ENCODE data around the gene PBLD. TPM values are rescaled to one million over a fixed set of nuclear protein-coding genes. Genes with fewer than 3 reads are reported as not detected.
"Not testable (repeated sequence)": the region's sequence is repeated elsewhere in the genome, so short reads cannot be mapped to it uniquely, and the experiment has no call there.

Gene PBLD
- total RNA-seq, 1 donor from 2014 or later: 1.1 TPM

DNA sequence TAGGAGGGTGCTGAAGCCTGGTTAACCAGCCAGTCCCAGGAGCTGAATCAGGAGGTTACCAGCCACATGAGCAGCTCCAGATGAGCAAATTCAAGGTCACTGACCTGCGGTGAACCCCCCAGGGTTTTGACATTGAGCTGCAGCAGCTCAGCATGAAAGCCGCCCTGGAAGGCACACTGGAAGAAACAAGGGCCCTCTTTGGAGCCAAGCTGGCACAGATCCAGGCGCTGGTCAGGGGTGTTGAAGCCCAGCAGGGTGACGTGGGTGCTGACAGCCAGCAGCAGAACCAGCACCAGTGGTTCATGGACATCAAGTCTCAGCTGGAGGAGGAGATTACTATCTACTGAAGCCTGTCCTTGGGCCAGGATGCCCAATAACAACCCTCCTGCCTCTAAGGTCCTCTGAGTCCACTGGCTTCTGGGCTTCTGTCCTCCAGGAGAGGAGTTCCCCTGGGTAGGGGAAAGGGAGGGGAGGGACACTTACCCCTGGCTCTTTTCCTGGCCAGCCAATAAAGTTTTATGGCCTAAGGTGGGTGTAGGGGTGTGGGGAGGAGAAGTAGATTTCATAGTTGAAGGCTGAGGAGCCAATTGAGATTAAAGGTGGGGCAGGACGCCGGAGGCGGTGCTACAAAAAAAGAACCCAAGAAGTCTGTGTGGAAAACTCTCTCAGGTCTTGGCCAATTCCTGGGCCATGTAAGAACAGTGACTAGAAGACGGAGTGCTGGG, 71.4 kb downstream of the PBLD start:
- H3K36me3 Mint-ChIP-seq (ENCODE audit: low read depth): no peaks in the 10 kb centered on the region
- H3K9me3 Mint-ChIP-seq: peaks cover 10% of the 10 kb centered on the region
- no peak for DNase-seq (ENCODE audit: low spot score)
- H3K4me1 Mint-ChIP-seq (ENCODE audit: low read depth): no peaks in the 10 kb centered on the region
- intact Hi-C loops (cut with micrococcal nuclease): no loop called here
- H3K27ac Mint-ChIP-seq: no peak overlapping the region
- peaks cover 11% of the 10 kb centered on the region for H3K27me3 Mint-ChIP-seq (ENCODE audit: insufficient read depth)
- no peak overlapping the region for H3K4me3 Mint-ChIP-seq

DNA sequence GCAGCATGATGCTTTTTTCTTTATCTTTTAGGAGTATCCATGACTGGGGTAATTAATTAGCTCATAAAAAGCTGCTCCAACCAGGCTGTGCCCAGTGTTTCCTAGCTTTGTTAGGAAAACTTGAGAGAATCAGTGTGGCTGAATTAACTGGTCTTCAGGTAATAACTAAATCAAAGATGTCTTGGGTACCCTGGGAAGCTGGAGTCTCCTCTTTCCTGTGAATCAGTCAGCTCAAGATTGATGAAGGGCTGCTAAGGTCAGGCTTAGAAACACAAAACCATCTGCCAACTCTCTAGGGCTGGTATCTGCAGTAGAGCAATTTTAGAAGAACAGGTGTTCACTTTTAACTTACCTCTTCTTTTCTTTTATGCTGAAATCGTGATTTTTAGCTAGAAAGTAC, 79.4 kb downstream of the PBLD start:
- intact Hi-C loops (cut with micrococcal nuclease): no loop called here
- no peak overlapping the region for H3K4me3 Mint-ChIP-seq
- peaks cover 16% of the 10 kb centered on the region for H3K27me3 Mint-ChIP-seq (ENCODE audit: insufficient read depth)
- H3K27ac Mint-ChIP-seq: no peak overlapping the region
- H3K36me3 Mint-ChIP-seq (ENCODE audit: low read depth): no peaks in the 10 kb centered on the region
- no peaks in the 10 kb centered on the region for H3K9me3 Mint-ChIP-seq
- no peak for DNase-seq (ENCODE audit: low spot score)
- H3K4me1 Mint-ChIP-seq (ENCODE audit: low read depth): peaks cover 4% of the 10 kb centered on the region

DNA sequence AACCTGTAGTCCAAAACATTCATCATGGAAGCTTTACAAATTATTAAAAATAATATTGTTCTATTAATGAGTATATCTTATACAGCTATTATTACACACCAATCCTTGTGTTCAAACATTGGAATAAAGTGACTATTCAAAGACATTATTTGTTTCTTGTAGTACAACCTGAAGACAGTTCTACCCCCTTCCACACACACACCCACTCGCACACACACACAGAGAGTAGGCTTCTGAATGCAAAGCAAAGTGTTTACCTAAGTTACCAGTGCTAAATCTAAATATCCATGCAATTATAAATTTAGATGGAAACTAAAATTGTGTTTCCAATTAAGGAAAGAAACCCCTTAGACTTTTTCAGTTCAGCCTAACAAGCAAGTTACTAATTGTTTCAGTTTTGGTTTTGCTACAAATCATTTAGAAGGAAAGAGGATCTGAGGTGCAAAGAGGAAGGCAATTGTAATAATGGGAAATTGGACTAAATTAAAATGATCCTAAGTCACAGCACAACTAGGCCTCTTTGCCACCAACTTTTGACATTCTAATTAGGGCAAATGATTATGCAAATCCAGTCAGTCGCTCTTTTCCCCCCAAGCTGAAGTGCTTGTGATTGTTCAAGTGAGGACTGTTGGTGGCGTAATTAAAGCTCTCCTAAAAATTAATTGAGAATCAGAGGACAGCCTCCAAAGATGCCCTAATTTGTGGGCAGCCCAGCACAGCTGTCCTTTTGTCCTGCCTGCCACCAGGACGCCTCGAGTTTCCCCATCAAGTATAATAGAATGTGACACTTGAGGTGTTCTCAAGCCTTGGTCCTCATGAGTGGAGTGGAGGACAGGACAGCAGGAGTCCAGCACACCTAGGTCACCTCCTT, 80.9 kb downstream of the PBLD start:
- Mint-ChIP-seq H3K4me1 (ENCODE audit: low read depth) (peaks cover 4% of the 10 kb centered on the region), H3K9me3 (no peaks in the 10 kb centered on the region), H3K36me3 (ENCODE audit: low read depth) (no peaks in the 10 kb centered on the region), H3K4me3 (no peak overlapping the region), H3K27ac (no peak overlapping the region), H3K27me3 (ENCODE audit: insufficient read depth) (peaks cover 14% of the 10 kb centered on the region)
- DNase-seq (ENCODE audit: low spot score): no peak
- intact Hi-C loops (cut with micrococcal nuclease): no loop called here

DNA sequence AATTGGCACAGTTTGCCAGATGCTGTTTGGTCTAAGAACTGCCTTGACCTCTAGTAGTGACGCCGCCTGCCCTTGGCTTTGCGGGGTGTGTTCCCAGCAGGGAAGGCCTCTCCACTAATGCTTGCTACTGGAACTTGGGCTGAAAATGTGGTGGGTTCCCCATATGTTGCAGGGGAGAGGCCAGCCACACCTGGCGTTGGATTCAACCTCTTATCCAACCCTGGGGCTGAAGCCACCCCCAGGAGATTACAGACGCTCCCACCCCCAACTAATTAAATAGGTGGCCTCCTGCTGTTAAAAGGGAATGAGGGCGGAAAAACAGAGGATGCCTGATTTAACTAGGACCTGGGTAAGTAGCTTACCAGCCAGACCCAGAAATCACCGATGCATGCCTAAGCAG, 81.6 kb downstream of the PBLD start:
- peaks cover 4% of the 10 kb centered on the region for H3K4me1 Mint-ChIP-seq (ENCODE audit: low read depth)
- H3K27me3 Mint-ChIP-seq (ENCODE audit: insufficient read depth): peaks cover 10% of the 10 kb centered on the region
- DNase-seq (ENCODE audit: low spot score): no peak
- H3K9me3 Mint-ChIP-seq: no peaks in the 10 kb centered on the region
- no peaks in the 10 kb centered on the region for H3K36me3 Mint-ChIP-seq (ENCODE audit: low read depth)
- H3K4me3 Mint-ChIP-seq: no peak overlapping the region
- intact Hi-C loops (cut with micrococcal nuclease): no loop called here
- no peak overlapping the region for H3K27ac Mint-ChIP-seq

DNA sequence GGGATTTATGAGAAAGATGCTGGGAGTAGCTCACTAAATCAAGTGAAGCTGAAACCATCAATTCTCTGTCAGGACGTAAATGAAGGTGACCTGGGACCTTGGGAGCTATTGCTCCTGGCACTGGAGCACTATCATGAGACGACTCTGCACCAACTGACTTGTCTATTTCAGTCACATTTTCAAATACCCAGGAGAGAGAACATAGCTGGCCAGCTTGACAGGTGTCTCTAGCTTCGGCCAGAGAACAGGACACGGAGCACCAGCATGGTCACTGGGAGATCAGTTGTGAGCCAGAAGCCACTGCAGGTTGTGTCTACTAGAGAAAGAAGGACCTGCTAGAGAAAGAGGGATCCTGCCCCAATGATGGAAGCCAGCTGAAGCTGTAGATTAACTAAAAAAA, 83.4 kb downstream of the PBLD start:
- Mint-ChIP-seq H3K27ac (no peak overlapping the region), H3K27me3 (ENCODE audit: insufficient read depth) (peaks cover 4% of the 10 kb centered on the region), H3K36me3 (ENCODE audit: low read depth) (no peaks in the 10 kb centered on the region), H3K4me3 (no peak overlapping the region), H3K9me3 (no peaks in the 10 kb centered on the region), H3K4me1 (ENCODE audit: low read depth) (peaks cover 4% of the 10 kb centered on the region)
- DNase-seq (ENCODE audit: low spot score): no peak
- intact Hi-C loops (cut with micrococcal nuclease): no loop called here

DNA sequence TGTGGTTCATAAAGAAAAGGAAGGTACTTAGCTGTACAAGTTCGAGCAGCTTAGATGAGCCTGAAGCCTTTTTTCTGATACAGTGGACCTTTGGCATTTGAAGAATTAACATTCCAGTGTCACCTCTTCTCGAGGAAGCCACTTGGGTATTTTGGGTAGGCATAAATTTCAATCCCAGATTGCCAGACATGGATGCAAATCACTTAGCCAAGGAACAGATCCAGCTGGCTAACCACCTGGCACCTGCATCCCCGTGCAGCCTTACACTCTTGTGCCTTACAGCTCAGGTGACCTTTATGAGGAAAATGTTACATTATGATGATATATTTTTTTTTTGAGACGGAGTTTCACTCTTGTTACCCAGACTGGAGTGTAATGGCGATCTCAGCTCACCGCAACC, 84.8 kb downstream of the PBLD start:
- no peak for DNase-seq (ENCODE audit: low spot score)
- intact Hi-C loops (cut with micrococcal nuclease): no loop called here
- H3K36me3 Mint-ChIP-seq (ENCODE audit: low read depth): no peaks in the 10 kb centered on the region
- H3K9me3 Mint-ChIP-seq: no peaks in the 10 kb centered on the region
- no peak overlapping the region for H3K27ac Mint-ChIP-seq
- H3K27me3 Mint-ChIP-seq (ENCODE audit: insufficient read depth): peaks cover 6% of the 10 kb centered on the region
- no peak overlapping the region for H3K4me3 Mint-ChIP-seq
- peaks cover 4% of the 10 kb centered on the region for H3K4me1 Mint-ChIP-seq (ENCODE audit: low read depth)

DNA sequence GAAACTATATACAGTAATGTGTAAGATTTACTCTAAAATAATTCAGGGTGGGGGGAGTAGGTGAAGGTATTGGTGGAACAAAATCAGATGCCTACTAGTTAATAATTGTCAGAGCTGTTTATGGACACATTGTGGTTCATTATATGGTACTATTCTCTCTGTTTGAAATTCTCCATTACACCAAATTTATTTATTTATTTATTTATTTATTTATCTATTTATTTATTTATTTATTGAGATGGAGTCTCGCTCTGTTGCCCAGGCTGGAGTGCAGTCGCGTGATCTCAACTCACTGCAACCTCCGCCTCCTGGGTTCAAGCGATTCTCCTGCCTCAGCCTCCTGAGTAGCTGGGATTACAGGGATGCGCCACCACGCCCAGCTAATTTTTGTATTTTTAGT, 86.3 kb downstream of the PBLD start:
- H3K4me1 Mint-ChIP-seq (ENCODE audit: low read depth); H3K9me3 Mint-ChIP-seq; H3K4me3 Mint-ChIP-seq; H3K27me3 Mint-ChIP-seq (ENCODE audit: insufficient read depth); DNase-seq (ENCODE audit: low spot score); H3K36me3 Mint-ChIP-seq (ENCODE audit: low read depth); intact Hi-C loops (cut with micrococcal nuclease); H3K27ac Mint-ChIP-seq: not testable (repeated sequence)

DNA sequence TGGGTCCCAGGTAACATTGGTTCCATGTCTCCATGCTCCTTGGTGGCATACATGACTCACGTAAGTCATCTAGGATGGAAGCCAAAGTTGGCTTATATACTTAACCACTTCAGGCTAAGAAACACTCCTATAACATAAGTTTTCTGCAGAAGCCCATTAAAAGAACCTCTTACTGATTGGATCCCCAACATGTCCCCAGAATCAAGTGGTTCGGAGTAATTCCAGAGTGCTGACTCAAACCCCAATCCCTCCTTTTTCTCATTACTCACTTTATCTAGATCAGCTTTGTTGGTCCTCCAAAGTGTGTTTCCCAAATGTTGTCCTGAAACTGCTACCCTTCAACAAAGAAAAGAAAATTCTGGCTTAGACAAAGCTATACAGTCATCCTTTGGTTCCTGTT, 90.7 kb downstream of the PBLD start:
- H3K4me3 Mint-ChIP-seq: no peak overlapping the region
- intact Hi-C loops (cut with micrococcal nuclease): no loop called here
- peaks cover 5% of the 10 kb centered on the region for H3K27me3 Mint-ChIP-seq (ENCODE audit: insufficient read depth)
- no peaks in the 10 kb centered on the region for H3K4me1 Mint-ChIP-seq (ENCODE audit: low read depth)
- no peaks in the 10 kb centered on the region for H3K36me3 Mint-ChIP-seq (ENCODE audit: low read depth)
- H3K27ac Mint-ChIP-seq: no peak overlapping the region
- no peaks in the 10 kb centered on the region for H3K9me3 Mint-ChIP-seq
- no peak for DNase-seq (ENCODE audit: low spot score)

DNA sequence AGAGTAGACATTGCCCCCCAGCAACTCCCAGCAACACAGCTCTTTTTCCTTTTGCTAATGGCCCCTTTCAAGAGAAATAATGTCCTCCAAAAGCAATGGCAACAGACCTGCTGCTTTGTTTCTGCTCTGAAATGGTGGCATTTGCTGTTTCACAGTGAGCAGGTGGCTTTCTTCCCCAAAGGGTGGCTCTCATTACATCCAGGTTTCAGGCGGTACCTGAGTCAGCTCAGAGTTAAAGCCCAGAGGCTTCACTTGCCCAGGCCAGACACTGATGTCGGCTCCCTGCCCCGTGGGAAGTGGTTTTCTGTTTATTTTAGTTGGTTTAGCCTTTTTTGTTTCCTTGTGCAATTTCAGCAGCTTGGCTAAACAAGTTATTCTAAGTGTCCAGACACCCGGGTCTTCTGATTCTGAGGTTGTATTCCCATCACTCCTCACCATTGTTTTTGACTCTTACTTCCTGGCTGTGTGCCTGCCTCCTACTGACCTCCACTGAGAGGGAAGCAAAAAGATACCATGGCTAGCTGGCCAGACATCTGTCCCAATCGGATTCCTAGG, 93.1 kb downstream of the PBLD start:
- Mint-ChIP-seq H3K4me3 (no peak overlapping the region), H3K9me3 (no peaks in the 10 kb centered on the region), H3K4me1 (ENCODE audit: low read depth) (no peaks in the 10 kb centered on the region), H3K36me3 (ENCODE audit: low read depth) (no peaks in the 10 kb centered on the region), H3K27ac (no peak overlapping the region), H3K27me3 (ENCODE audit: insufficient read depth) (peaks cover 12% of the 10 kb centered on the region)
- no peak for DNase-seq (ENCODE audit: low spot score)
- intact Hi-C loops (cut with micrococcal nuclease): no loop called here

DNA sequence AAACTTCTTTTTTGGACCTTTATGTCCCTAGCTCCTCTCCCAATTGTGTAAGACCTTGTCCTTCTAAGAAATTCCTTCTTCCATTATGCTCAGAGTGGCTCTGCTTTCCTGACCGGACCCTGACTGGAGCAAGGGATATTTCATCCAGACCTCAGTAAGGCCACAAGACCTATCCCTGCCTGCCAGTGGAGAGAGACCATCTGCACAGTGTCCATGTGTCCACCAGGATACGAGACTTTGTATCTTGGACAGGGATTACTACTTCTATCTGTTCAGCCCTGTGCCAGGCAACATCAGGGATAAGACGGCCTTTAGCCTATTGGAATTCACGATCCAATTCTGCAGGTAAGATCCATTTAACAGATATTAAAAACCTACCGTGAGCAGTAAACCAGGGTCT, 93.7 kb downstream of the PBLD start:
- no peaks in the 10 kb centered on the region for H3K4me1 Mint-ChIP-seq (ENCODE audit: low read depth)
- no peak overlapping the region for H3K27ac Mint-ChIP-seq
- no peak overlapping the region for H3K4me3 Mint-ChIP-seq
- H3K36me3 Mint-ChIP-seq (ENCODE audit: low read depth): no peaks in the 10 kb centered on the region
- intact Hi-C loops (cut with micrococcal nuclease): no loop called here
- H3K9me3 Mint-ChIP-seq: no peaks in the 10 kb centered on the region
- DNase-seq (ENCODE audit: low spot score): no peak
- H3K27me3 Mint-ChIP-seq (ENCODE audit: insufficient read depth): peaks cover 12% of the 10 kb centered on the region

DNA sequence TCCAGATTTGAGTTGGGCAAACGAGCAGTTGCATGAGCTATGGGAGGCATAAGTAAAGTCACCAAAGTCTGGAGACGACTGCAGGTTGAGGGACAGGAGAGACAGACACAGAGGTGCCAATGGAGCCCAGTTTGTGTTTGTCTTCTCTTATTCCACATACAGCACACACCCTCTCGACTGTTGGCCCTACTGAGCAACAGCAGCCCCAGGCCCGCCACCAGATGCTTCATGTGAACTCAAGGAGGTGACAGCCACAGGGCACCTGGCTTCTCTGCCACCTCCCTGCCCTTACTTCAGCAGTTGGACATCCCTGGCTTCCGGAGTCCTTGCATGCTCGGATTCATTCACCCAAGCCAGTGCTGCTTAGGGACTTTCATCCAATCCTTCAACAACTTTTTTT, 94.4 kb downstream of the PBLD start:
- Mint-ChIP-seq H3K36me3 (ENCODE audit: low read depth) (no peaks in the 10 kb centered on the region), H3K4me3 (no peak overlapping the region), H3K9me3 (no peaks in the 10 kb centered on the region), H3K27me3 (ENCODE audit: insufficient read depth) (peaks cover 19% of the 10 kb centered on the region), H3K27ac (no peak overlapping the region), H3K4me1 (ENCODE audit: low read depth) (no peaks in the 10 kb centered on the region)
- DNase-seq (ENCODE audit: low spot score): no peak
- intact Hi-C loops (cut with micrococcal nuclease): no loop called here

DNA sequence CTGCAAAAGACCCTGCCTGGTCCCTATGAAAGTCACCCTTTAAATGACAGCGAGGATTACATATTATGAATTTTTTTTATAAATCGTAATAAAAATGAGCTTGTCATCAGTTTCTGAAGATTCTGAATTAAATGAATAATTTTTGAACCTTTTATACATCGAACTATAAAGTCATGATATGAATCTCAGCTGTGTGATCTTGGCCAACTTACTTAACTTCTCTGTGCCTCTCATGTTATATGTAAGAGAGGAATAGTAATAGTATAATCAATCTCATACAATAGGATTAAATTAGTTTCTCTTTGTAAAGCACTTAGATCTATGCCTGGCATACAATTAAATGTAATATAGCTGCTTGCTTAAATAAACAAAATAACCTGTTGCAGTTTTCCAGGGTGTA, 95.6 kb downstream of the PBLD start:
- intact Hi-C loops (cut with micrococcal nuclease): no loop called here
- no peaks in the 10 kb centered on the region for H3K4me1 Mint-ChIP-seq (ENCODE audit: low read depth)
- H3K27ac Mint-ChIP-seq: no peak overlapping the region
- H3K9me3 Mint-ChIP-seq: no peaks in the 10 kb centered on the region
- H3K36me3 Mint-ChIP-seq (ENCODE audit: low read depth): no peaks in the 10 kb centered on the region
- no peak for DNase-seq (ENCODE audit: low spot score)
- H3K27me3 Mint-ChIP-seq (ENCODE audit: insufficient read depth): peaks cover 28% of the 10 kb centered on the region
- H3K4me3 Mint-ChIP-seq: no peak overlapping the region

DNA sequence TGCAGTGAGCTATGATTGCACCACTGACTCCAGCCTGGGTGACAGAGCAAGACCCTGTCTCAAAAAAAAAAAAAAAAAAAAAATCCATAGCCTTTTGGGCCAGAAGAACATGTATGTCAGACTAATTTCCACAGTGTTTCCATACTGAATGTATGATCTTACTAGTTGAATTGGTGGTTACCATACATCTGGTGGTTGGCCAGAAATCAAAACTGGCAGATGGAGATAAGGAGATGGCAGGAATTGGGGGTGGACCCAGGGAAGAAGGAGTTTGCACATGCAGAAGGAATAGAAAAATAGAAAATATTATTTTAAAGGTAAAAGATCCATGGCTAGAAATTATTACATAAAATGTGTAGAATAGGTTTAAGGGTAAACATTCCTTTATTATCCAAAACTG, 97.1 kb downstream of the PBLD start:
- no peak overlapping the region for H3K4me3 Mint-ChIP-seq
- peaks cover 37% of the 10 kb centered on the region for H3K27me3 Mint-ChIP-seq (ENCODE audit: insufficient read depth)
- no peaks in the 10 kb centered on the region for H3K9me3 Mint-ChIP-seq
- intact Hi-C loops (cut with micrococcal nuclease): no loop called here
- H3K4me1 Mint-ChIP-seq (ENCODE audit: low read depth): peaks cover 8% of the 10 kb centered on the region
- DNase-seq (ENCODE audit: low spot score): no peak
- H3K27ac Mint-ChIP-seq: no peak overlapping the region
- no peaks in the 10 kb centered on the region for H3K36me3 Mint-ChIP-seq (ENCODE audit: low read depth)

All from activated T-helper 1 cell treated with anti-CD3 and anti-CD28 coated beads, Interleukin-12 subunit alpha, Interleukin-12 subunit beta, Interleukin-2, Interleukin-4 antibody, amounts not matched to agents 30 ng/mL and 10 ng/mL and 1 ng/mL, durations not matched to agents 14 hours and 24 hours and 36 hours (primary cell).